Measurements from ENCODE around the gene RAB11FIP5. TPM values are rescaled to one million over a fixed set of nuclear protein-coding genes. Genes with fewer than 3 reads are reported as not detected.
"Not testable (repeated sequence)": the region's sequence is repeated elsewhere in the genome, so short reads cannot be mapped to it uniquely, and the experiment has no call there.

RAB11FIP5 gene, protein sequence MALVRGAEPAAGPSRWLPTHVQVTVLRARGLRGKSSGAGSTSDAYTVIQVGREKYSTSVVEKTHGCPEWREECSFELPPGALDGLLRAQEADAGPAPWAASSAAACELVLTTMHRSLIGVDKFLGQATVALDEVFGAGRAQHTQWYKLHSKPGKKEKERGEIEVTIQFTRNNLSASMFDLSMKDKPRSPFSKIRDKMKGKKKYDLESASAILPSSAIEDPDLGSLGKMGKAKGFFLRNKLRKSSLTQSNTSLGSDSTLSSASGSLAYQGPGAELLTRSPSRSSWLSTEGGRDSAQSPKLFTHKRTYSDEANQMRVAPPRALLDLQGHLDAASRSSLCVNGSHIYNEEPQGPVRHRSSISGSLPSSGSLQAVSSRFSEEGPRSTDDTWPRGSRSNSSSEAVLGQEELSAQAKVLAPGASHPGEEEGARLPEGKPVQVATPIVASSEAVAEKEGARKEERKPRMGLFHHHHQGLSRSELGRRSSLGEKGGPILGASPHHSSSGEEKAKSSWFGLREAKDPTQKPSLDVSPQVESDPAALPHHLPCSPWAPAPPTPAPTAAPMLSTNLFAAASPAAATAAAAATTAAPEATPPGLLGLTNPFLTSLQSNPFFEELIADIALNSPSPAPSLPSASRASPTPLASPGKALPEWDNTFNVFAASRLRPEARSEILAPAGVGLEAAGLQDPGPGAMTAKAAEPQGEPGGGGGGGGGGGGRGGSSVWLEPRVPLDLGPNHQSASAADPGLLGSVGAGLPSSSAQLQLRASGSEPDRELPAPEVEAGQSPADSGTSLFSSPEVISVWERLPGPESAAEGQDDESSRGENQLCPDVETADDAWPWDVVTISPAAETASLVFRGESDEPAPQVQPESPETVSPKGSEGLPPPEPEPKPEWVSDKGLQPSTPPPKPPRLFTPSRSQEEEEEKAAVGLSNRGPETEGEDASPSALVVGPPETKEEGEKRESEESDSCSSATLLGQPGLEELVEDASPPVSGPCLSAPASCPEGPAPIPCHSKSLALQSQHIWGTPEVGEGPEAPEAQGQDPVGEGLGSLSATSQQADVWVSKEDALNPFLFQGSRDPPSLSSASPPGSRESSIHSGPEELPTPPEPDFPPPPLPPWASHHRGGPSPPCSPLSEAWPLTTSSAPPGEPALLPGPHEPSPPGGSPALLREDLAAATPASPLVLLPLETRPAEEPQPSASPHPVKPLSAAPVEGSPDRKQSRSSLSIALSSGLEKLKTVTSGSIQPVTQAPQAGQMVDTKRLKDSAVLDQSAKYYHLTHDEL (N-terminal part only)
- 21.4 TPM for total RNA-seq (ENCODE audit: insufficient read depth, low replicate concordance)

- peak; percentile 74 for DNase-seq (ENCODE audit: low spot score)
Measured at GRCh38 chr2:73112913-73113854, at the start of gene RAB11FIP5. TSS of gene RAB11FIP5 (minus strand) at chr2:73112948. CDS start at chr2:73112777, 171 bp downstream.

DNA sequence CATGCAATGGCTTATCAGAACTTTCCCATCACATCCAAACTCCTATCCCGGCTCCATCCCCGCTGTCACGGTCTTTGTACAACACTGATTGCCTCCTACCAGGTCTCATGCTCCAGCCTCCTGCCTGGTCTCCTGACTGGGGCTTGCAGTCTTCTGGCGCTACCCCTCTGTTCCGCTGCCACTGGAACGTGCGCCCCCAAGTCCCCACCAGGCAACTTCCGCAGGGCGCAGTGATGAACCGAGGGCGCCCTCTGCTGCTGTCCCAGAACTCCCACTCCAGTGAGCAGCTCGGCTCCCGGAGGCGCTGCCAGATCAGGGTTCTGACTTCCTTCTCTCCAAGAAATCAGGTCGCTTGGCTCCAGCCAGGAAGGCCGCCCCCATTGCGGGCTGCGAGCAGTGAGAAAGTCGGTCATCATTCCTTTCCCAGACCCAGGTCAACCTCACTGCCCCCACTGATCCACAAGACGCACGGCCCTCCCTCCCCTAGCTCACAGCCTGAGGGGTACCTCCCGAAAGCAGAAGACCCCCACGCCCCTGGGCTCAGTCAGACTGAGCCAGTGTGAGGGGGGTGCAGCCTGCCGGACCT lies 43.9 kb upstream of the RAB11FIP5 start:
- DNase-seq (ENCODE audit: low spot score) = peak; percentile 68

DNA sequence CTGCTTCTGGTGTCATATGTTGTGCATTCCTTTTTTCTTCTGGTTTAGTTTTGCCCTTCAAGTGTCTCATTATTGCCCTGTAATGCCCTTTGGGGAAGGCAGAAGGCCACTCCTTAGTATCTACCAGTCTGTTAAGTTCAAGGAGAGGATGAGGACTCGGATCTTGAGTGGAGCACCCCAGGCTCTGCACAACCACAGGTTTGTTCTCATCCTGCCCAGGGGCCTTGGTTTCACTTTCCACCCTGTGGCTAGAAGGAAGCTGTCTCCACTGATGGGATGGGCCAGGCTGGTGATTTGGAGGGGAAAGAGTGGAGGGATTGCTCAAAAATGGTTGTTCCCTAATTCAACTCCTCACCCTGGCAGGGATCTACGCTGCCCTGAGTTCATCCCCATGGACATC lies 30.2 kb upstream of the RAB11FIP5 start:
- DNase-seq (ENCODE audit: low spot score) = no peak

DNA sequence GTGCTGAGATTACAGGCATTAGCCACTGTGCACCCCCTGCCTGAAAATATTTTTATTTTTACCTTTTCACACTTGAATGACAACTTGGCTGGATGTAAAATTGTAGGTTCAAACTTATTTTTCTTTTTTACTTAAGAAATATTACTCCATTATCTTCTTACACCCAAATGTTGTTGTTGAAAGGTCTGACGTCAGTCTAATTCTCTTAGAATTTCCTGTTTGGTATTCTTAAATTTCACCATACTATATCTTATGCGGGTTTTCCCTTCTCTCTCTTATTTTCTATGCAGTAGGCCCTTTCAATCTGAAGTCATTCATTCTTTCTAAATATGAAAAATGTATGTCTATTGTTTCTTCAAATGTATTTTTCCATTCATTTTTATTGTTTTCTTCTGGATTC lies 29.1 kb upstream of the RAB11FIP5 start:
- DNase-seq (ENCODE audit: low spot score) = no peak

DNA sequence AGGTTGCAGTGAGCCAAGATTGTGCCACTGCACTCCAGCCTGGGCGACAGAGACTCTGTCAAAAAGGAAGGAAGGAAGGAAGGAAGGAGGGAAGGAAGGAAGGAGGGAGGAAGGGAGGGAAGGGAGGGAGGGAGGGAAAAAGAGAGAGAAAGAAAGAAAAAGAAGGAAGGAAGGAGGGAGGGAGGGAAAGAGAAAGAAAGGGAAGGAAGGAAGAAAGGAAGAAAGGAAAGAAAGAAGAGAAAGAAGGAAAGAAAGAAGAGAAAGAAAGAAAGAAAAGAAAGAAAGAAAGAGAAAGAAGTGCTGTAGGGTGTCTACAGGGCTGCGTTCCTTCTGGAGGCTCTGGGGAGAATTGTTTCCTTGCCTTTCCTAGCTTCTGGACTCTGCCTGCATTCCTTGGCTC lies 22.5 kb upstream of the RAB11FIP5 start:
- DNase-seq (ENCODE audit: low spot score) = no peak

DNA sequence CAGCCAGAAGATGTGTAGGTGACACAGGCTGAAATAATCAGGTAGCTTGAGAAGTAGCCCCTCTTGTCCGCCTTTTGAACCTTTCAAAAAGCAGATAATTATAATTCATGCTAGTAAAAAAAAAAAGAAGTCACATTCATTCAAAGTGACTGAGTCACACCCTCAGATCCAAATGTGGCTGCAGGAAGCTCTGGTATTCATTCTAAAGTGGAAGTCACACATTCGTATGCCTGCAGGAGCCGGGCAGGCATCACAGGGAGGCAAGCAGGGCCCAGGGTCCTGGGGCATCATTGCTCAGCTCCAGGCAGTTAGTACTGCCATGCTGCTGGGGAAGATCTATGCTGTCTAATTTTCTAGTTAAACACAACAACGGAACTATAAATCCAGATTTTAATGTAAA lies 21.7 kb upstream of the RAB11FIP5 start:
- DNase-seq (ENCODE audit: low spot score) = no peak

GRCh38 chr2:73133566-73134197 lies 20.9 kb upstream of the RAB11FIP5 start:
- no peak for DNase-seq (ENCODE audit: low spot score)

- DNase-seq (ENCODE audit: low spot score) = no peak
Measured at GRCh38 chr2:73131807-73132206, 19.1 kb upstream of the RAB11FIP5 start.

DNA sequence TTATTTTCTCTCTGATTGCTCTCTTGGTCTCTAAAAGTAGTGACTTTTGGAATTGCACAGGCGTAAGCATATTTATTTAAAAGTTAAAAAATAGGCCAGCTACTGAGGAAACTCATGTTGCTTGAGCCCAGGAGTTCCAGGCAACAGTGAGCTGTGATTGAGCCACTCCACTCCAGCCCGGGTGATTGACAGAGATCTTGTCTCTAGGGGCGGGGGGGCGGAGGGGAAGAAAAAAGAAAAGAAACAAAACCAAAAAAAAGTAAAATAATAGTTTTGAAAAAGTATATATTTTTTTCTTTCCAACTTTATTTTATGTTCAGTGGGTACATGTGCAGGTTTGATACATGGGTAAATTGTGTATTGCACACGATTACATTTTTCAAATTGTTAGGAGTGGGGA lies 18.0 kb upstream of the RAB11FIP5 start:
- no peak for DNase-seq (ENCODE audit: low spot score)

DNA sequence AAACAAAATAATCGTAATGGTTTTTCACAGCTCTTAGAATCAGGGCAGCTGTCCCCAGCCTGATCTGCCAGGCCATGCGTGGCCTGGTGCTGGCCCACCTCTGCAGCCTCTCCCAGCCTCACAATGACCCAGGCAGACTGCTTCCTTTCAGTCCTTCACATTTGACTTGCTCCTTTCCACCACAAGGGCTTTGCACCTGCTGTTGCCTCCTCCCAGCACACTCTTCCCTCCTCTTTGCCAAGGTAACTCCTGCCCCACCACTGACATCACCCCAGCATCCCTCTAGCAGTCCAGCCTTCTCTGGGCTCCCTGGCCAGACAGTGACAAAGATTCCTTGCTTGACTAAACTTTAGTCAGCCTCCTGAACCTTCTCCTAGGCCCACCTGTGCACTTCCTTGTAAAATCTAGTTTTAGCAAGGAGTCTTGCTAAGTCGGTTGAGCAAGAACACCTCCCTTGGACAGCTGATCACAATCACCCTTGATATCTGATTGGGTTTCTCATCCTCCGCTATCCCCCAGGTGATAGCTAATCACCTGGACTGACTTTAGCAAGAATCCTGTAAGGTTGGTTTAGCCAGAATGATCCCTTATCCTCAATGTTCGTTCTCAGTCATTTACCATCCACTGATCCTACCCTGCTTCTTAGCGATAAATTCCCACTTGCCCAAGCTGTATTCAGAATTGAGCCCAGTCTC lies 16.2 kb upstream of the RAB11FIP5 start:
- DNase-seq (ENCODE audit: low spot score) = no peak

- no peak for DNase-seq (ENCODE audit: low spot score)
Measured at GRCh38 chr2:73122536-73122935, 9.8 kb upstream of the RAB11FIP5 start.

- not testable (repeated sequence) for DNase-seq (ENCODE audit: low spot score)
Measured at GRCh38 chr2:73119611-73120239, 7.0 kb upstream of the RAB11FIP5 start.

- peak; percentile 59 for DNase-seq (ENCODE audit: low spot score)
Measured at GRCh38 chr2:73117441-73117840, 4.7 kb upstream of the RAB11FIP5 start.

- no peak for DNase-seq (ENCODE audit: low spot score)
Measured at GRCh38 chr2:73116182-73116960, 3.6 kb upstream of the RAB11FIP5 start.

GRCh38 chr2:73114273-73114867 lies 1.6 kb upstream of the RAB11FIP5 start:
- DNase-seq (ENCODE audit: low spot score) = no peak

- peak; percentile 57 for DNase-seq (ENCODE audit: low spot score)
Measured at GRCh38 chr2:73112026-73112912, 479 bp downstream of the RAB11FIP5 start.
